HFFc6 (cell line): ENCODE results near the gene MYOM3. TPM values are rescaled to one million over a fixed set of nuclear protein-coding genes. Genes with fewer than 3 reads are reported as not detected.

Experiments used
- DNase-seq: peaks from one replicate; pipeline ENCODE4 v3.0.0-alpha.2; 2018
- H3K27ac Mint-ChIP-seq: 2 replicates; pipeline ENCODE4 v1.8.0; 2020; ENCODE audit warnings: mild to moderate bottlenecking, mixed read lengths
- H3K27me3 Mint-ChIP-seq: 2 replicates; pipeline ENCODE4 v1.8.0; 2021; ENCODE audit warnings: mild to moderate bottlenecking, moderate library complexity, mixed read lengths; ENCODE audit not compliant: insufficient read depth
- H3K36me3 Mint-ChIP-seq: 2 replicates; pipeline ENCODE4 v1.8.0; 2021; ENCODE audit warnings: low read depth, mixed read lengths
- H3K4me1 Mint-ChIP-seq: 2 replicates; pipeline ENCODE4 v1.8.0; 2020; ENCODE audit warnings: low read depth, mixed read lengths
- H3K4me3 Mint-ChIP-seq: 2 replicates; pipeline ENCODE4 v1.8.0; 2020; ENCODE audit warnings: mild to moderate bottlenecking, moderate library complexity, mixed read lengths
- H3K9me3 Mint-ChIP-seq: 2 replicates; pipeline ENCODE4 v1.8.0; 2020; ENCODE audit warnings: mild to moderate bottlenecking, mixed read lengths
- CTCF ChIP-seq: fragments of 200-600 bp; sonication (generic); IDR thresholded peaks from 2 replicates; pipeline ENCODE4 v1.5.0; 2021; ENCODE audit warnings: antibody characterized with exemption, mild to moderate bottlenecking
- total RNA-seq, 6 experiments: library from RNA; stranded (reverse); fragmentation: NEBNext Ultra II Directional; extraction: Animal tissue kit (Norgen Biotek cat#: 25700); gene quantifications; 2 replicates in 1 of 6; 3 replicates in 5 of 6; pipeline ENCODE4 v1.2.3, GENCODE V29; 2021

MYOM3 gene
- total RNA-seq, 6 experiments from 2014 or later = 0.03 to 0.05 (median 0.05) TPM; not detected in 3

GRCh38 chr1:24093732-24094131 is 18.2 kb downstream of the MYOM3 start:
- Mint-ChIP-seq H3K27me3 (peaks cover 37% of the 10 kb centered on the region), H3K27ac (no peak overlapping the region), H3K4me3 (no peak overlapping the region), H3K4me1 (no peaks in the 10 kb centered on the region), H3K9me3 (no peaks in the 10 kb centered on the region), H3K36me3 (no peaks in the 10 kb centered on the region)
- DNase-seq = no peak
- TF ChIP-seq CTCF = no peak

- Mint-ChIP-seq H3K27ac (no peak overlapping the region), H3K36me3 (no peaks in the 10 kb centered on the region), H3K4me3 (no peak overlapping the region), H3K27me3 (peaks cover 35% of the 10 kb centered on the region), H3K4me1 (no peaks in the 10 kb centered on the region), H3K9me3 (no peaks in the 10 kb centered on the region)
- no peak for DNase-seq
- TF ChIP-seq CTCF = no peak
These were observed 19.0 kb downstream of the MYOM3 start for GRCh38 chr1:24092979-24093378.

GRCh38 chr1:24091971-24092482 is 19.9 kb downstream of the MYOM3 start:
- H3K27ac Mint-ChIP-seq = no peak overlapping the region
- H3K36me3 Mint-ChIP-seq = no peaks in the 10 kb centered on the region
- peaks cover 40% of the 10 kb centered on the region for H3K27me3 Mint-ChIP-seq
- H3K9me3 Mint-ChIP-seq = no peaks in the 10 kb centered on the region
- no peak overlapping the region for H3K4me3 Mint-ChIP-seq
- H3K4me1 Mint-ChIP-seq = no peaks in the 10 kb centered on the region
- no peak for DNase-seq
- TF ChIP-seq CTCF = no peak

GRCh38 chr1:24090736-24091135 is 21.2 kb downstream of the MYOM3 start:
- Mint-ChIP-seq H3K9me3 (no peaks in the 10 kb centered on the region), H3K4me1 (peaks cover 2% of the 10 kb centered on the region; the same call in 1 of the 2 replicates), H3K27ac (no peak overlapping the region), H3K27me3 (peaks cover 41% of the 10 kb centered on the region), H3K4me3 (no peak overlapping the region), H3K36me3 (no peaks in the 10 kb centered on the region)
- DNase-seq = no peak
- no peak for TF ChIP-seq CTCF

GRCh38 chr1:24089743-24090555 is 22.0 kb downstream of the MYOM3 start:
- DNase-seq = no peak
- H3K4me1 Mint-ChIP-seq = peaks cover 7% of the 10 kb centered on the region; the same call in 1 of the 2 replicates
- no peaks in the 10 kb centered on the region for H3K9me3 Mint-ChIP-seq
- no peak for TF ChIP-seq CTCF
- H3K4me3 Mint-ChIP-seq = no peak overlapping the region
- peaks cover 45% of the 10 kb centered on the region for H3K27me3 Mint-ChIP-seq
- H3K27ac Mint-ChIP-seq = no peak overlapping the region
- H3K36me3 Mint-ChIP-seq = no peaks in the 10 kb centered on the region
